ENCODE data around the gene NCAM2.

NCAM2 gene

GRCh38 chr21:20997636-20998455 lies at the start of gene NCAM2:
TSS of gene NCAM2 (plus strand) at chr21:20998409.
- DNase-seq: peak; percentile 84

DNA sequence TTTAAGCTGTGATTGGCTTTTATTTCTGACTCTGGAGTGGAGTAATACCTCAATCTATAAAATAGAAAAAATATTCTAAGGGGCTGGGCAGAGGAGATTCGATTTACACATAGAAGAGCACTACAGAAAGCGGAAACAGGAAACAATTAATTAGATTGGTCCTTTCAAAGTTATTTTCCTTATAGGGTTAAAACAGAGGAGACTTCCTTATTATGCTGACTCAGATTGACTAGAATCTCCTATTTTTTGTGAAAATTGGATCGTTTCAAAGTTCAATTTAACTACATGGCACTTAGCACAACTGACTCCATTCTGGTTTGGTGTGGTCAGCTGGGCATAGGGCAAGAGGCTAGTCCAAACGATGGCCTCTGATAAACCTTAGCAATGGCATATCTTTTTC lies 48.3 kb upstream of the NCAM2 start:
- DNase-seq: no peak

DNA sequence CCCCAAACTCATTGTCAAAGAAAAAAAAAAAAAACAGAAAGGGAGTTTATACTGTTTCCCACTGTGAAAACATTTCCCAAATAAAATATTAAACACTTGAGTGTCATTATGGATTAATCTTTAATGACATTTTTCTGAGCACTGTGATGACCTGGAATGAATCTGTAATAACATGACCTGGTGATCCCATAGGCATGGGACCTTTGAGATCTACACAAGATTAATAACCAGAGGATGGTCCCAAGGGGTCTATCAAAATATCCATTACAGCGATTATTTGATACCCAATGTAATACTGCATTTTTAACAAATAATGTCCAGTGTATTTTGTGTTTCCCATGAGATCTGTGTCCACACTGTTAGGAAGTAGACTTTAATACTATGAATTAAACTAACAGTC lies 32.4 kb upstream of the NCAM2 start:
- DNase-seq: no peak

DNA sequence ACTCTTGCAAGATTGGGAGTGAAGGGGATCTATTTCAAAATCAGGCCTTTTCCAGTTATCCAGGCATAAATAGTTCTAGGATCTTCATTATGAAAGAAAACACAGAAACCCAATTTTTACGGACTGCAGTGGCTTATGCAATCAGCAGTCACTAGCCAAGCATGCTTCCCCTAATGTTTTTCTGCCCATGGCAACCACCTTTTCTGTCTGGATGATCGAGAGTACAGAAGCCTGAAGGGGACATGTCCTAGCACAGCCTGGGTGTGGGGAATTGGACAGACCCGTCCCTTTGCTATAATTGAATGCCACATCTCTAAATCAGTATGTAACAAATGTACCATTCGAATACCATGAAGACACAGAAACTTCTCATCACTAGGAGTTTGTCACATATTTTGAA lies 29.8 kb upstream of the NCAM2 start:
- no peak for DNase-seq

GRCh38 chr21:20970691-20971090 lies 27.5 kb upstream of the NCAM2 start:
- DNase-seq: no peak

DNA sequence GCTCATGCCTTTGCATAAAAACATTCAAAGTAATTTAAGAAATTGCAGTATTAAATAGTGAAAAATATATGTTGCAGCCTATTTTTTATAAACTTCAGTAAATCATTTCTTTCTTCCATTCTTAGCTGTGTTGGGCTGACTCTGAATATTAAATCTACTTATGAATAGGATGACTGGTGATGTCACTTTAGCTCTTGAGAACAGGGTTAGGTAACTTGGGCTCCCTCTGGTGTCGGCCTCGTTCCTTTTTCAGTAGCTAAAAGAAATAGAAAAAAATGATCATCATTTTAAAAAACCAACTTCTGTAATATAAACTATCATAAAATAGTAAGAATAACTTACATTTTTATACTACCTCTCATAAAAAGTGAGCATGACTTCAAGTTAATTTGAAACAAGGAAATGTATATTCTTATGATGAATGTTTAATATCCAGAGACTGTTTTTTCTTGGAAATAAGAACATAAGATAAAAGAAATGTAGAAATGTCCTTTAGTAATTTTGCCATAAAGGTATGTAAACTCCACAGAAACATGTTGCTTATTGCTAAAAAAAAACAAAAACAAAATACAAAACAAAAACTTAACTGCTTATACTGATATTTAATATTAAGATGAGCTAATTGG lies 26.8 kb upstream of the NCAM2 start:
- DNase-seq: peak; percentile 70

DNA sequence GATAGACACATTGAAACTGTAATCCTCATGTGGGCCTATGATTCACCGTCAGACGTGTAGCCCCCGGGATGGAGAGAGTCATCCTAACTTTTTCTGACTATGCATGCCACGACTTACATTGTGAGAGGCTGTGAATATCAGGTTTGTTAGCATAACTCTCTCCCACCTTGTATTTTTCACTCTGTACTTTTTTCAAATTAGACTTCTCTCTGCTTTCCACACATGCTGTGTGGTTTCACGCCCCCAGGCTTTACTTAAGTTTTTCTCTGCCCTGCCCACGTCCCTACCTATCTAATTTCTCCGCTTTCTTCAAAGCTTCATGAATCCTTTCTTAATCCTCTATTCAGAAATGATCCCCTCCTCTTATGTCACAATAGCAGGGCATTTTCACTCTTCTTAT lies 3.4 kb upstream of the NCAM2 start:
- no peak for DNase-seq

GRCh38 chr21:20996421-20997310 lies 1.5 kb upstream of the NCAM2 start:
- DNase-seq: no peak

DNA sequence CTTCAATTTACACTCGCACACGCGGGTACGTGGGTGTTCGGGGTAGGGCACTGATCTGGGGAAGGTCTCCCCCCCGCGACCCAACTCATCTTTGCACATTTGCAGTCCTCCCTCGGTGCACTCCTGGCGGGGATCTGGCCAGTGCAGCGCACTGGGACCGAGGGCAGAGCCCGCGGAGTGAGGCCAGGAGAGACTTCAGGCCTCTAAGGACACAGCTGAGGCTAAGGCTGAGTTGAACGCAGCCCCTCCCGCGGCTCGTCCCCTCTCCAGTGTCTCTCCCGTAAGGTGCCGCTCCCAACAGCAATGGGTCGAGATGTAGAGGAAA lies 936 bp upstream of the NCAM2 start:
- peak; percentile 22 for DNase-seq

DNA sequence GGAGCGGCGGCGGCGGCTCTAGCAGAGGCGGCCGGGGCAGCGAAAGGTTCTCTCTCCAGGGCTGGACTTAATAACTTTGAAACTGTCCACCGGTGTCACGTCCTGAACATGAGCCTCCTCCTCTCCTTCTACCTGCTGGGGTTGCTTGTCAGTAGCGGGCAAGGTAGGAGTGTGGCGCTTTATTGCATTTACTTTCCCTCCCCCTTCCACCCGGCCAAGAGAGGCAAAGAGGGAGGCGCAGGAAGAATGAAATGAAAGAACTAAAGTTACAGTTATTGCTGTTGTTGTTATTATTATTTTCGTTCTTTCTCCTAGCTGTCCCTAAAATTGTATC lies 214 bp downstream of the NCAM2 start:
- DNase-seq: no peak

DNA sequence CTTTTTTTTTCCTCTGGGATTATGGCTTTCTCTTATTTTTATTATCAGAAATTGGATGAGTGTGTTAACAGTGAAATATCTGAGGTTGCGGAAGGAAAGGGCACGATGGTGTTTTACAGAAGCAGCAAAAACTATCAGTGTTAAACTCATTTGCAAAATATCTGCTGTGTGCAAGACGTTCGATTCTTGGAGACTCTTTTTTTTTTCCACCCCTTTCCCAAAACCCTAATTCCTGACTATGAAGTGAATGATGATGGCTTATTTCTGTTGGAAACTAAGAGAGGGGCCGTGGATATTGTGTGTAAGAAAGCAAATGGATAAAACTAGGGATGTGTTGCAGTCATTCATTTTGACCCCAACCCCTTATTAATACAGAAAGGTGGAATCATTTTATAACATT lies 677 bp downstream of the NCAM2 start:
- no peak for DNase-seq

GRCh38 chr21:20999659-21000058 lies 1.4 kb downstream of the NCAM2 start:
- DNase-seq: peak; percentile 60

- no peak for DNase-seq
Observed at GRCh38 chr21:21000591-21001175, 2.5 kb downstream of the NCAM2 start.

- no peak for DNase-seq
Observed at GRCh38 chr21:21001591-21002100, 3.4 kb downstream of the NCAM2 start.

DNA sequence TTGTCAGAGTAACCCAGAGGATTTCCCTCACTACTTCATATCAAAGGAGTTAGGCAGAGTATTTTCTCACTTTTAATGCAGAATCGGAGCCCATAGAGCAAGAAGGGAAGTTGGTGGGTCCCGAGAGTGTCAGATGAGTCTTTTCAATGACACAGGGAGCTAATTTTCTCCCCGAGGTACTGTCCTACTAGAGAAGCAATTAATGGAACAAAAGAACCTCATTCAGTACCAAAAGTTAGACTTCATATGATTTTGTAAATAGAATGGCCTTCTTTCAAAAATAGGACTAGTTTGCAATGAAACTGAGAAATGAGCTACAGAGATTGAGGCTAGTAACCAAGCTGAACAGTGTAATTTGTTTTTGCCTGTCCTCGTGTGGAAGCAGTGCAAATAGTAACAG lies 3.9 kb downstream of the NCAM2 start:
- no peak for DNase-seq

DNA sequence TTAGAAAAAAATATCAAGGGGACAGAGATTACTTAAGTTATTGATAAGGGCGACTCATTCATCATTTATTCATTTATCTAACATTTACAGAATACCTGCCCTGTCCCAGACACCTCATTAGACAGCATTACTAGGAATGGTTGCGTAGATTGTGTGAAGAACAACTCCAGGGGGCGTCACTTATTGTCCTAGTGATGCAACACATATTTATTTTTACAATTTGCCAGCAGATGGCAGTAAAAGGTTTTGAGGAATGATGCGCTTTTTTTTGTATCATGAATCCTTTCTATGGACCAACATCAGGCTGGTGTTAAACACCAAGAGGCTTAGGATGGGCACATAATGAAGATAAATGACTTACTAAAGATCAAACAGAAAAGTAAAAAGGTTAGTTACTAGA lies 5.5 kb downstream of the NCAM2 start:
- no peak for DNase-seq

GRCh38 chr21:21007606-21008005 lies 9.4 kb downstream of the NCAM2 start:
- DNase-seq: no peak

GRCh38 chr21:21010228-21010627 lies 12.0 kb downstream of the NCAM2 start:
- DNase-seq: no peak

DNA sequence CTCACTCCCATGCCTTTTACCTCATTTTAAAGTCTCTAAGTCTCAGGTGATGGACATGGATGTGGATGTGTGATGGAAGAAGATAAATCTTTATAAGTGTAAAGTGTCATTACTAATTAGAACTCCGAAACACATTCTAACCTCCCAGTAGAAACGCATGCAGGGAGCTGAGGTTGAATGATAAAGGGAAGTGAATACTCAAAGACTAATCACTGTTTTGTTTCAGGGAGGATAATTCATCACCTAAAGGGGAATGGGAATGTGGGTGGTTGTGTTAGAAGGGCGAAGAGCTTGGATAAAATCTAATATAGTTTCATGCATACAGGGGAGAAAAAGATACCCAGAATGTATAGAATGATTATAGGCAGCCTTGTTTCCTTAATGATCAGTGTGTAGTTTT lies 12.5 kb downstream of the NCAM2 start:
- no peak for DNase-seq

DNA sequence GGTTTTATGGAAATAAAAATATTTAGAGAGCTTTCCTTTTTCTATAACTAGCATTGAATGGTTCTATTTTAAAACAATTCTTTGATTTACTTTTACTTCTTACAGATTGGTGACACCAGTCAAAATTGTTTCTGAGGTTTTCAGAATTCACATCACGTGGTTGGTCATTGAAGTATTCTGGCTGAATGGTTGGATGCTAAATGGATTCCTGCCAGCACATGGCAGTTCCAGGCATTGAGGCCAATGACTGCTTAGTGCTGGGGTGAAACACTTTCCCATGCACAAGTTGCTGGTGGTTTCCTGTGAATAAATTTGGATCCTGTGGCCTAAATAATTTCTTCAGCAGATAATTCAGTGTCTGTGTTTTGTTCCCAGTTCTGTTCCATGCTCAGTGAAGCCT lies 20.6 kb downstream of the NCAM2 start:
- no peak for DNase-seq

GRCh38 chr21:21019681-21020080 lies 21.5 kb downstream of the NCAM2 start:
- no peak for DNase-seq

GRCh38 chr21:21025742-21026141 lies 27.5 kb downstream of the NCAM2 start:
- no peak for DNase-seq

GRCh38 chr21:21028275-21028820 lies 30.1 kb downstream of the NCAM2 start:
- DNase-seq: no peak
